ENCODE data around the gene DRC7. TPM values are rescaled to one million over a fixed set of nuclear protein-coding genes. Genes with fewer than 3 reads are reported as not detected.

Gene DRC7
- total RNA-seq, 1 donor from 2014 or later, result not detected

DNA sequence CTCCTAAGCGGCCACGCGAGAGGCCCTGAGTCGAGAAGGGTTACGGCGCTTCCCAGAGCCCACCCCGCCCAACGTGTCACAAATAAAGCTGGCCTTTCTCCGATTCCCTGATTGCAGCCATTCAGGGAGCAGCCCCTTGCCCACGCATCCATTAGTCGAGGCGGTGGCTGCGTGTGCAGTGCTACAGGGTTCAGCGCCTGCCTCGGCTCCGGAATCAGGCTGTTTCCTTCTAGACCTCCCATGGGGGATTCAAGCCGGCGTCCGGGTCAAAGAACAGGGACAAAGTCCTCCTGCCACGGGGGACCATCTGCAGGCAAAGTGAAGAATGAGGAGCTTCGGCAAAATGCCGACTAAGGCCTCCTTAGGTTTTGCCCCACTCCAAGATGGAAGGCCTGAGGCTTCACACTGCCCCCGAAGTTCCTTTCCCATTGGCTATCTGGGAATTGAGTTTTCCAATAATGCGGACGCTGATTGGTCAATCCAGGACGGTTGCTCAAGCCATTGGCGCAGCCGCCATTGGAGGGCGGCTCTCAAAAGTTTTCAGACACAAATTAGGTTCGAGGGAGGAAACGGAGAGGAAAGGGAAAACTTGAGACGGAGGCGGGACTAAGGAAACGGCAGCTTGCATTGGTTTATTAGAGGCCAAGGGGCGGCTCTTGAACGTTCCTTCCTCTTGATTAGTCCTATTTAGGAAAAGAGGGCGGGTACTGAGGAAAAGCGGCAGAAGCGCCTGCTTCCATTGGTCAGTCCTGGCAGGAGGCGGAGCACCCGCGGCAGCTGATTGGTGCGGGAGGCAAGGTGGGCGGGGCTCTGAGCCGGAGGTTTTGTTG, 40.5 kb downstream of the DRC7 start:
- peaks cover 0 to 4% of the 10 kb centered on the region in 2 donors for H3K36me3 ChIP-seq
- H3K27me3 ChIP-seq, result no peaks in the 10 kb centered on the region
- H3K4me1 ChIP-seq, result peaks cover 42% of the 10 kb centered on the region
- H3K27ac ChIP-seq, result peak overlapping the region; percentile 77
- peak in 1 of 2 donors; percentile 100 for DNase-seq (ENCODE audit: extremely low spot score in 2 of 2)
- H3K4me3 ChIP-seq, result peak overlapping the region; percentile 91 to 93
- no peaks in the 10 kb centered on the region for H3K9me3 ChIP-seq
- TF ChIP-seq POLR2A (IDR thresholded peaks at IDR 0.05) (peak in 1 of 2 donors; percentile 45), POLR2AphosphoS5 (IDR thresholded peaks at IDR 0.05; ENCODE audit: insufficient read depth in 1 of 2, low read depth in 1 of 2) (peak; percentile 78 to 96)
- TF ChIP-seq, protein P1, sequence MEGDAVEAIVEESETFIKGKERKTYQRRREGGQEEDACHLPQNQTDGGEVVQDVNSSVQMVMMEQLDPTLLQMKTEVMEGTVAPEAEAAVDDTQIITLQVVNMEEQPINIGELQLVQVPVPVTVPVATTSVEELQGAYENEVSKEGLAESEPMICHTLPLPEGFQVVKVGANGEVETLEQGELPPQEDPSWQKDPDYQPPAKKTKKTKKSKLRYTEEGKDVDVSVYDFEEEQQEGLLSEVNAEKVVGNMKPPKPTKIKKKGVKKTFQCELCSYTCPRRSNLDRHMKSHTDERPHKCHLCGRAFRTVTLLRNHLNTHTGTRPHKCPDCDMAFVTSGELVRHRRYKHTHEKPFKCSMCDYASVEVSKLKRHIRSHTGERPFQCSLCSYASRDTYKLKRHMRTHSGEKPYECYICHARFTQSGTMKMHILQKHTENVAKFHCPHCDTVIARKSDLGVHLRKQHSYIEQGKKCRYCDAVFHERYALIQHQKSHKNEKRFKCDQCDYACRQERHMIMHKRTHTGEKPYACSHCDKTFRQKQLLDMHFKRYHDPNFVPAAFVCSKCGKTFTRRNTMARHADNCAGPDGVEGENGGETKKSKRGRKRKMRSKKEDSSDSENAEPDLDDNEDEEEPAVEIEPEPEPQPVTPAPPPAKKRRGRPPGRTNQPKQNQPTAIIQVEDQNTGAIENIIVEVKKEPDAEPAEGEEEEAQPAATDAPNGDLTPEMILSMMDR (IDR thresholded peaks at IDR 0.05), result no peak
- intact Hi-C loops (cut with DNase I), result loop anchor here (10.0 kb wide), 1 partner anchor 390 kb away; the partner anchor contains the start of gene CFAP20

DNA sequence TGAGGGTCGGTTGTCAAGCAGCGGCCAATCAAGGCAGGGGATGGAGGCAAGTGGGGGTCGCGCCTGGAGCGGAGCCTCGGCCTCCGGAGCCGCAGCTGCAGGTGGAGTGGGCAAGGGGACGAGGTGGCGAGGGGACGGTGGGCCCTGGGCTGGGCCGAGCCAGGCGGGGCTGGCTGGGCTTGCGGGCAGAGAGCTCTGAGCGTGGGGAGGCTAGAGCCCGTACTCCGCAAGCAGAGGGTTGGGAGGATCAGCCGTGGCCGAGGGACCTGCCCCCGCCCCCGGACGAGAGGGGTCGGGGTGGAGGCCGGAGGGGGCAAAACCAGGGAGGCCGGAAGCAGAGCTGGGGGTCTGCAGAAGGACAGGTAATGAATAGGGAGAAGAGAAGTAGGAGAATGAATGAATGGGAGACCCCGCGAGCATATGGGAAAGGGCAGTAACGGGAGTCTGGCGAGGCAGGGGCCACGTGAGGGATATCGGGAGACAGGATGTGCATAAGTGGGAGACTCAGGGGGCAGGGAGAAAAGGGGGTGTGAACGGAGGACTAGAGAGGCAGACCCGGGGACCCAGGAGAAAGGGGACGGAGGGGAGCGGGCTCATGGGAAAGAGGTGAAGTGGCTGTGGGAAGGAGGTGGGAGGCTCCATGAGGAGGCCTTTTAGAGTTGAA, 41.3 kb downstream of the DRC7 start, which contains the start of gene KATNB1:
Gene KATNB1, plus strand, starts transcription at position 16 of the 664 bp plus-strand sequence. CDS start 1,474 bp downstream, outside the sequence.
- intact Hi-C loops (cut with DNase I), result loop anchor here (10.0 kb wide), 1 partner anchor 389 kb away; the partner anchor contains the start of gene CFAP20
- peaks cover 45% of the 10 kb centered on the region for H3K4me1 ChIP-seq
- DNase-seq (ENCODE audit: extremely low spot score in 2 of 2), result no peak
- no peaks in the 10 kb centered on the region for H3K27me3 ChIP-seq
- H3K4me3 ChIP-seq, result peak within 1 kb of the TSS; percentile 91 to 93
- H3K36me3 ChIP-seq, result peaks cover 0 to 4% of the 10 kb centered on the region in 2 donors
- H3K9me3 ChIP-seq, result no peaks in the 10 kb centered on the region
- no peak for TF ChIP-seq POLR2AphosphoS5 (IDR thresholded peaks at IDR 0.05; ENCODE audit: insufficient read depth in 1 of 2, low read depth in 1 of 2)
- TF ChIP-seq POLR2A (IDR thresholded peaks at IDR 0.05), result no peak
- TF ChIP-seq, protein P1 (IDR thresholded peaks at IDR 0.05), result no peak
- H3K27ac ChIP-seq, result peak within 1 kb of the TSS; percentile 77

DNA sequence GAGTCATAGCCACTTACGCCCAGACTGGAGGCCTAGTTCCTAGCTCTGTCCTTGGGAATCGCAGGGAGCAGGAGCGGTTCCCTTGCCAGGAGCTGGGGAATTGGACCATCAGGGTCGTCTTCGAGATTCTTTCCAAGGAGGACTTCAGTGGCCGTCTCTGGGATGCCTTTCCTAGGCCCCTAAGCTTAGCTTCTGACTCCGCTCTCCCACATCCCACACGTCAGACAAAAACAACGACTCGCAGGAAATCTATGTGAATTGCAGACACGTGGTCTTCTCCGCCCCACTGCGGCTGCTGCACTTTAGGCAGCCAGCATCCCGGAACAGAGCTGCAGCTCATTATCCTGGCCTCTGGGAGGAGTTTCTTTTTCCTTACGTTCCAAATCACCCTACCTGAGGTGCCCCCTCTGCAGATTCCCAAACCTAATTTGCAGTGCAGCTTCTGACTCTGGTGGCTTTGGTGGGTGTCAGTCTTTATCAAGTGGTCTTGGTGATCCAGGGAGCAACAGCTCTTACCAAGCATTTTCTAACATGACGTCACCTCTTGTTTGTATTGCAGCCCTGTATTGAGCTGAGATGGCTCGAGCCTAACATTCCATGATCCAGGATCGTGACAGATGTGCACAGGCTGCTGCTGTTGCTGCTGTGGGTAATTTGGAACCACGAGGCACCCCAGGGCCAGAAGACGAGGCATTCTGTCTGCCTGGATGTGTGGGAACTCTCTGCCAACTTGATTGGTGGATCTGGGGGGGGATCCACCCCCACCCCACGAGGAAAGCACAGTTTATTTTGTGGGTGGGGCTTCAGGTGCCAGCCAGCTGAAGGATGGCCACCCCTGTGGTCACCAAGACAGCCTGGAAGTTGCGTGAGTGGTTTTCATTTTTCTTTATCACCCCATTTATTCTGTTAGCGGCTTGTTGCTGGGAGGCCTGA, 42.1 kb downstream of the DRC7 start:
- intact Hi-C loops (cut with DNase I), result loop anchor here (10.0 kb wide), 1 partner anchor 388 kb away; the partner anchor contains the start of gene CFAP20
- no peaks in the 10 kb centered on the region for H3K9me3 ChIP-seq
- peaks cover 0 to 4% of the 10 kb centered on the region in 2 donors for H3K36me3 ChIP-seq
- H3K4me3 ChIP-seq, result peak overlapping the region; percentile 88 to 91
- TF ChIP-seq POLR2AphosphoS5 (IDR thresholded peaks at IDR 0.05; ENCODE audit: insufficient read depth in 1 of 2, low read depth in 1 of 2), result no peak
- no peak for TF ChIP-seq POLR2A (IDR thresholded peaks at IDR 0.05)
- TF ChIP-seq, protein P1 (IDR thresholded peaks at IDR 0.05), result peak in 1 of 3 experiments; percentile 11
- H3K4me1 ChIP-seq, result peaks cover 46% of the 10 kb centered on the region
- no peaks in the 10 kb centered on the region for H3K27me3 ChIP-seq
- H3K27ac ChIP-seq, result peak overlapping the region; percentile 50
- no peak for DNase-seq (ENCODE audit: extremely low spot score in 2 of 2)

DNA sequence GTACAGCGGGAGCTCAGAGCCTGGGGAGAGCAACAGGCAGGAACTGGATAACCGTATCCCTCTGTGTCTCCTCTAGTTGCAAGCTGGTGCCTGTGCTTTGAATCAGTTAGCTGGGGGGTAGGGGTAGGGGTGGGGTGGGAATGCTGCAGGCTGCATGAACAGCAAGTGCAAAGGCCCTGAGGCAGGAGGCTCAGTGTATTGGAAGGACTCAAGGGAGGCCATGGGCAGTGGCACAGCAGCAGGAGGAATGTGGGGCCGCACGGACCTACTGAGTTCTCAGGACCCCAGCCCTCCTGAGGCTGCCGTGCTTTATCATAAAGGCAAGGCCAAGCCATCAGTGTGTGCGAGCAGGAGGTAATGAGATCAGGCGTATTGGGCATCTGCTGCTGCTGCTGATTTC, 44.2 kb downstream of the DRC7 start:
- no peaks in the 10 kb centered on the region for H3K9me3 ChIP-seq
- TF ChIP-seq, protein P1 (IDR thresholded peaks at IDR 0.05), result no peak
- no peak for TF ChIP-seq POLR2AphosphoS5 (IDR thresholded peaks at IDR 0.05; ENCODE audit: insufficient read depth in 1 of 2, low read depth in 1 of 2)
- no peak for TF ChIP-seq POLR2A (IDR thresholded peaks at IDR 0.05)
- H3K27ac ChIP-seq, result no peak overlapping the region
- H3K4me1 ChIP-seq, result peaks cover 50% of the 10 kb centered on the region
- H3K27me3 ChIP-seq, result no peaks in the 10 kb centered on the region
- H3K4me3 ChIP-seq, result no peak overlapping the region
- H3K36me3 ChIP-seq, result peaks cover 0 to 5% of the 10 kb centered on the region in 2 donors
- no peak for DNase-seq (ENCODE audit: extremely low spot score in 2 of 2)
- intact Hi-C loops (cut with DNase I), result loop anchor here (10.0 kb wide), 1 partner anchor 386 kb away; the partner anchor contains the start of gene CFAP20
